Neutrophil (primary cell): ENCODE results near the gene VPS8.

Experiments
- H3K27ac ChIP-seq: fragments of 200-600 bp; sonication (generic); 2 replicates; pipeline ENCODE4 v1.5.1; 2016; ENCODE audit warnings: mild to moderate bottlenecking, moderate library complexity
- H3K27me3 ChIP-seq: fragments of 200-600 bp; sonication (generic); 2 replicates; pipeline ENCODE4 v1.6.0; 2016; ENCODE audit warnings: mild to moderate bottlenecking
- H3K36me3 ChIP-seq: fragments of 200-600 bp; sonication (generic); 2 replicates; pipeline ENCODE4 v1.5.1; 2017
- H3K4me1 ChIP-seq, 2 experiments: fragments of 200-600 bp in 1 of 2; sonication (generic) in 1 of 2; 1 replicate in 1 of 2; 2 replicates in 1 of 2; pipeline versions ENCODE4 v1.5.1 to v1.6.1; 2013 to 2016; ENCODE audit warnings: low read depth in 1 of 2, low read length in 1 of 2, mild to moderate bottlenecking in 1 of 2, moderate library complexity in 1 of 2; ENCODE audit not compliant: control insufficient read depth in 1 of 2, insufficient read depth in 1 of 2
- H3K4me3 ChIP-seq, 2 experiments: fragments of 200-600 bp in 1 of 2; sonication (generic) in 1 of 2; 1 replicate in 1 of 2; 2 replicates in 1 of 2; pipeline ENCODE4 v1.5.1; 2013 to 2016; ENCODE audit warnings: low read depth in 1 of 2, low read length in 1 of 2, mild to moderate bottlenecking in 1 of 2, moderate library complexity in 1 of 2
- H3K9me3 ChIP-seq: fragments of 200-600 bp; sonication (generic); 2 replicates; pipeline ENCODE4 v1.5.1; 2016
- CTCF ChIP-seq: fragments of 200-600 bp; sonication (generic); IDR thresholded peaks from 2 replicates; pipeline ENCODE4 v1.5.1; 2016; ENCODE audit warnings: antibody characterized with exemption

Gene VPS8

GRCh38 chr3:184873141-184873540 lies 61.2 kb downstream of the VPS8 start:
- H3K9me3 ChIP-seq, result no peaks in the 10 kb centered on the region
- no peaks in the 10 kb centered on the region for H3K27me3 ChIP-seq
- H3K4me1 ChIP-seq, result no peaks in the 10 kb centered on the region
- H3K36me3 ChIP-seq, result peaks cover 93% of the 10 kb centered on the region
- TF ChIP-seq CTCF, result no peak
- no peak overlapping the region for H3K27ac ChIP-seq
- no peak overlapping the region for H3K4me3 ChIP-seq

- Histone ChIP-seq H3K27ac (no peak overlapping the region), H3K9me3 (no peaks in the 10 kb centered on the region), H3K27me3 (no peaks in the 10 kb centered on the region), H3K36me3 (peaks cover 92% of the 10 kb centered on the region), H3K4me3 (no peak overlapping the region), H3K4me1 (no peaks in the 10 kb centered on the region)
- no peak for TF ChIP-seq CTCF
These were observed 63.0 kb downstream of the VPS8 start for GRCh38 chr3:184874709-184875644.

GRCh38 chr3:184880276-184881019 lies 68.5 kb downstream of the VPS8 start:
- Histone ChIP-seq H3K27ac (no peak overlapping the region), H3K36me3 (peaks cover 80% of the 10 kb centered on the region), H3K27me3 (no peaks in the 10 kb centered on the region), H3K9me3 (no peaks in the 10 kb centered on the region), H3K4me3 (no peak overlapping the region), H3K4me1 (no peaks in the 10 kb centered on the region)
- no peak for TF ChIP-seq CTCF

- TF ChIP-seq CTCF, result no peak
- no peak overlapping the region for H3K27ac ChIP-seq
- H3K9me3 ChIP-seq, result no peaks in the 10 kb centered on the region
- H3K36me3 ChIP-seq, result peaks cover 80% of the 10 kb centered on the region
- H3K27me3 ChIP-seq, result no peaks in the 10 kb centered on the region
- no peaks in the 10 kb centered on the region for H3K4me1 ChIP-seq
- no peak overlapping the region for H3K4me3 ChIP-seq
These were observed 72.5 kb downstream of the VPS8 start for GRCh38 chr3:184884359-184885017.

- Histone ChIP-seq H3K27me3 (no peaks in the 10 kb centered on the region), H3K27ac (no peak overlapping the region), H3K36me3 (peaks cover 79% of the 10 kb centered on the region), H3K9me3 (no peaks in the 10 kb centered on the region), H3K4me1 (no peaks in the 10 kb centered on the region), H3K4me3 (no peak overlapping the region)
- TF ChIP-seq CTCF, result no peak
These were observed 73.1 kb downstream of the VPS8 start for GRCh38 chr3:184885112-184885511.
